Testis (tissue), 2 donors: Measurements from ENCODE around the gene CALCB.

Source experiments
- POLR2A ChIP-seq: fragments of 450-650 bp; IDR thresholded peaks from one replicate; pipeline ENCODE4 v1.6.1; 2017; ENCODE audit warnings: antibody characterized with exemption, mild to moderate bottlenecking, moderate library complexity
- TF ChIP-seq, protein P1 (sequence below), 3 experiments: fragments of 450-650 bp in 2 of 3; fragments of 200-600 bp in 1 of 3; sonication (generic) in 1 of 3; IDR thresholded peaks; one replicate each; pipeline ENCODE4 v1.5.1; 2016 to 2019; ENCODE audit warnings: antibody characterized with exemption in 3 of 3, mild to moderate bottlenecking in 2 of 3, moderate library complexity in 1 of 3

DNA sequence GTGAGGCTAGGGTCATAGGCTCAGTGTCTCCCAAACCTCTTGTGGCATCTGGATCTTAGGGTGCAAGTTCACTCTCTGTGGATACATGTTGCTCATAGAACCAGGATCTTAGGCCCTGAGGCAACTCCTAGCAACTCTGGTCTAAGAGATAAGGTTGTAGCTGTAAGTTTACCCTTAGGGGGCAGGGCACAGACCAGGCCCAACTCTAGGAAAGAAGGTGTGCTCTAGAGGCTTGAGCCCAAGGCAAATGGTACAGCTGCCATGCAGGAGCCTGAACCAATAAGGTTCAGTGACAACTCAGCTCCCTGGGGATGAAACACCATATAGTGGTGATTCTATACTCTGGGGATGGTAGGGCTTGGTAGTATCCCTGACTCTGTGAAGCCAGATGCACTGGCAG is 17.8 kb downstream of the CALCB start:
- TF ChIP-seq, protein P1, sequence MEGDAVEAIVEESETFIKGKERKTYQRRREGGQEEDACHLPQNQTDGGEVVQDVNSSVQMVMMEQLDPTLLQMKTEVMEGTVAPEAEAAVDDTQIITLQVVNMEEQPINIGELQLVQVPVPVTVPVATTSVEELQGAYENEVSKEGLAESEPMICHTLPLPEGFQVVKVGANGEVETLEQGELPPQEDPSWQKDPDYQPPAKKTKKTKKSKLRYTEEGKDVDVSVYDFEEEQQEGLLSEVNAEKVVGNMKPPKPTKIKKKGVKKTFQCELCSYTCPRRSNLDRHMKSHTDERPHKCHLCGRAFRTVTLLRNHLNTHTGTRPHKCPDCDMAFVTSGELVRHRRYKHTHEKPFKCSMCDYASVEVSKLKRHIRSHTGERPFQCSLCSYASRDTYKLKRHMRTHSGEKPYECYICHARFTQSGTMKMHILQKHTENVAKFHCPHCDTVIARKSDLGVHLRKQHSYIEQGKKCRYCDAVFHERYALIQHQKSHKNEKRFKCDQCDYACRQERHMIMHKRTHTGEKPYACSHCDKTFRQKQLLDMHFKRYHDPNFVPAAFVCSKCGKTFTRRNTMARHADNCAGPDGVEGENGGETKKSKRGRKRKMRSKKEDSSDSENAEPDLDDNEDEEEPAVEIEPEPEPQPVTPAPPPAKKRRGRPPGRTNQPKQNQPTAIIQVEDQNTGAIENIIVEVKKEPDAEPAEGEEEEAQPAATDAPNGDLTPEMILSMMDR (IDR thresholded peaks at IDR 0.05), result no peak
- no peak for TF ChIP-seq POLR2A
